Lower lobe of right lung (tissue), 2 donors: ENCODE results near the gene NOP14. TPM values are rescaled to one million over a fixed set of nuclear protein-coding genes. Genes with fewer than 3 reads are reported as not detected.

Experiments
- ATAC-seq, 2 donors: fragments of 200-7000 bp; cut with Tn5 transposase; one replicate each; pipeline ENCODE4 v1.9.1; 2020 to 2022; ENCODE audit warnings: mild to moderate bottlenecking in 2 of 2, moderate library complexity in 2 of 2
- DNase-seq: peaks from one replicate; pipeline ENCODE4 v3.0.0-alpha.2; 2020
- H3K27ac ChIP-seq: fragments of 200-600 bp; one replicate; pipeline ENCODE4 v1.8.0; 2022
- H3K27me3 ChIP-seq: fragments of 200-600 bp; one replicate; pipeline ENCODE4 v1.8.0; 2022; ENCODE audit warnings: low read depth
- H3K36me3 ChIP-seq: fragments of 200-600 bp; one replicate; pipeline ENCODE4 v1.8.0; 2022; ENCODE audit warnings: mild to moderate bottlenecking
- H3K4me1 ChIP-seq: fragments of 200-600 bp; one replicate; pipeline ENCODE4 v1.8.0; 2022
- H3K4me3 ChIP-seq: fragments of 200-600 bp; one replicate; pipeline ENCODE4 v1.8.0; 2022; ENCODE audit warnings: mild to moderate bottlenecking
- H3K9me3 ChIP-seq: fragments of 200-600 bp; one replicate; pipeline ENCODE4 v1.8.0; 2022
- CTCF ChIP-seq: fragments of 200-600 bp; IDR thresholded peaks from one replicate; pipeline ENCODE4 v1.8.0; 2022; ENCODE audit warnings: antibody characterized with exemption, mild to moderate bottlenecking
- intact Hi-C: fragments of 100-400 bp; cut with DNase I; formaldehyde crosslinking; loops from one replicate; pipeline ENCODE4 v1.11.0; 2022
- total RNA-seq: library from RNA; stranded (reverse); fragmentation: NEBNext Ultra II Directional; extraction: Animal tissue kit (Norgen Biotek cat#: 25700); gene quantifications from one replicate; pipeline ENCODE4 v1.2.1, GENCODE V29; 2021
- donor health status: DM: no; HTN: yes; CAD: no; lungs with severe emphysema.

NOP14 gene
- total RNA-seq, 1 donor from 2014 or later: 20.7 TPM

GRCh38 chr4:2954358-2955185 is 8.6 kb downstream of the NOP14 start:
- peaks cover 85% of the 10 kb centered on the region for H3K36me3 ChIP-seq
- no peak for DNase-seq
- ATAC-seq: peak; percentile 55 to 60

GRCh38 chr4:2953496-2953895 is 9.7 kb downstream of the NOP14 start:
- H3K27me3 ChIP-seq: no peaks in the 10 kb centered on the region
- peaks cover 94% of the 10 kb centered on the region for H3K36me3 ChIP-seq
- ATAC-seq (no peak), DNase-seq (no peak)
- peaks cover 5% of the 10 kb centered on the region for H3K4me1 ChIP-seq
- H3K9me3 ChIP-seq: no peaks in the 10 kb centered on the region
- TF ChIP-seq CTCF: no peak
- intact Hi-C loops: no loop called here
- H3K4me3 ChIP-seq: no peak overlapping the region
- H3K27ac ChIP-seq: no peak overlapping the region

More at GRCh38 chr4:2954358-2955185, 8.6 kb downstream of the NOP14 start:
- intact Hi-C loops: no loop called here
- TF ChIP-seq CTCF: no peak
- Histone ChIP-seq H3K9me3 (no peaks in the 10 kb centered on the region), H3K27me3 (no peaks in the 10 kb centered on the region), H3K4me3 (no peak overlapping the region), H3K4me1 (peaks cover 10% of the 10 kb centered on the region), H3K27ac (no peak overlapping the region)

- no peak overlapping the region for H3K27ac ChIP-seq
- H3K4me3 ChIP-seq: no peak overlapping the region
- no peaks in the 10 kb centered on the region for H3K27me3 ChIP-seq
- intact Hi-C loops: no loop called here
- H3K9me3 ChIP-seq: no peaks in the 10 kb centered on the region
- peaks cover 92% of the 10 kb centered on the region for H3K36me3 ChIP-seq
- no peak for TF ChIP-seq CTCF
- no peak for DNase-seq
- H3K4me1 ChIP-seq: no peaks in the 10 kb centered on the region
- no peak for ATAC-seq
Measured at GRCh38 chr4:2950221-2950989, 12.8 kb downstream of the NOP14 start.

- DNase-seq (no peak), ATAC-seq (no peak)
- Histone ChIP-seq H3K27ac (no peak overlapping the region), H3K4me1 (no peaks in the 10 kb centered on the region), H3K36me3 (peaks cover 98% of the 10 kb centered on the region), H3K9me3 (no peaks in the 10 kb centered on the region), H3K4me3 (no peak overlapping the region), H3K27me3 (no peaks in the 10 kb centered on the region)
- intact Hi-C loops: no loop called here
- no peak for TF ChIP-seq CTCF
Measured at GRCh38 chr4:2949782-2950125, 13.5 kb downstream of the NOP14 start.

- TF ChIP-seq CTCF: peak; percentile 44
- ATAC-seq: peak; percentile 48 to 57
- DNase-seq: no peak
- Histone ChIP-seq H3K4me1 (no peaks in the 10 kb centered on the region), H3K4me3 (no peak overlapping the region), H3K27ac (no peak overlapping the region), H3K27me3 (no peaks in the 10 kb centered on the region), H3K36me3 (peaks cover 98% of the 10 kb centered on the region), H3K9me3 (no peaks in the 10 kb centered on the region)
- intact Hi-C loops: no loop called here
Measured at GRCh38 chr4:2948895-2949781, 14.1 kb downstream of the NOP14 start.
